Measurements from ENCODE around the gene LHFPL3.

- TF ChIP-seq POLR2A (IDR thresholded peaks at IDR 0.05; ENCODE audit: low read depth) (no peak), POLR2AphosphoS5 (IDR thresholded peaks at IDR 0.05) (no peak), CTCF (IDR thresholded peaks at IDR 0.05) (no peak)
Measured at GRCh38 chr7:104946338-104946737, 617.9 kb downstream of the LHFPL3 start.

All from esophagus muscularis mucosa (tissue), 3 donors.